ENCODE data around the gene PHF21B.

The PHF21B gene

DNA sequence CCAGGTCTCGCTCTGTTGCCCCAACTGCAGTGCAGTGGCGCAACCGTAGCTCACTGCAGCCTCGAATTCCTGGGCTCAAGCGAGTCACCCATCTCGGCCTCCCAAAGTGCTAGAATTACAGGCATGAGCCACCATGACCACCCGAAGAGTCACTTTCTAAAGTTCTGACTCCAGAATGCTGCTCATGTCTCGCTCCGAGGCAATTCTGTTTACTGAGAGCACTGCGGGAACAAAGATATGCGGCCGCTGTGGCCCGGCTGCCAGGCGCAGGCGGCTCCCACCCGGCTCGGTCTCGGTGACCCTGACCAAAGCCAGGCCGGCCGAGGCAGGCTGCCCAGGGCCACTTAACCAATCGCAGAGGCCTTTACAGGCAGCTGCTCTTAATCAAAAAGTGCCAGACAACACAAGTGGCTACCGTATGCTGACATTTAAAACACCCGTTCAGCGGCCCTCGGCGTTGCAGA, 78.7 kb downstream of the PHF21B start:
- no peak for DNase-seq

DNA sequence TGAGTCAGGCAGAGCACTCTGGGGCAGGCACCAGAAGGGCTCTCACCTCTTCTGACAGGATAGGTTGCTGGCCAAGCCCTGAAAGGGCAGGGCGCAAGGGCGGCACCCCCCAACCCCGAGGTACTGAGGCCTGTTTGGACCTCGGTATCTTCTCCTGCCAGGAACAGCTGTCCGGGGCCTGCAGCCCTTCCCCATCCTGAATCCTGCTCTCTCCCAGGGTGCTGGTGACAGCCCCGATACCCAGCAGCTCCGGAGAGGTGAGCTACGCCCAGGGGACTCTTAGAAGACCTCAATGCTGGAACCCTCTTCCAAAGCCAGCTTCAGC, 79.1 kb downstream of the PHF21B start:
- no peak for DNase-seq

DNA sequence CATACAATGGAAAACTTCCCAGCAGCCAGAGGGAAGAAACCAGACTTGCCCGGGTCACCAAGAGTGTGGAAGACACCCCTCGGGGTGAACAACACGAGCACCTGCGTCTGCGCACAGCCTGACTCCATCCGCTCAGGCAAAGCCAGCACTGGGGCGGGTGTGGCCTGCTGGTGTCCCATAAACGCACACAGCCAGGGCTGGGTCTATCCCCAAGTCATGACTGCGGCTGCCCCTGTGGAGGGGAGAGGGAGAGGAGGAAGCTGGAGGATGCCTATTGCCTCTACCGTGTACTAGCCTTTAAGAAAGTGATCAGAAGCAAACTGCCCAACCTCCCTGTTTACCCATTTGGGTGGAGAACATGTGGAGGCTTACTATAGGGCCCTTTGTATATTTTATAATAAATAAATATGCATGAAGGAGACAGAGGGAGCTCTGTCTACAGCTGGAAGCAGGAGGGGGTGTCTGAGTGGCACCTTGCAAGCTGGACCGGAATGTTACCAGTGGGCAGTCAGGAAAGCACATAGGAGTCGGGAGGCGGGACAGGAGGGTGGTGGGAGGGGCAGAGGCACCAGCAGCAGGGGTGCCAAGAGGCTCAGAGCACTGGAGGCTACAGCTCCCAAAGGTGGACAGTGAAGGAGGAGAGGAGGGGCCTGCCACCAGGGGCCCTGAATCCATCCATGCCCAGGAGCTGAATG, 79.6 kb downstream of the PHF21B start:
- no peak for DNase-seq

DNA sequence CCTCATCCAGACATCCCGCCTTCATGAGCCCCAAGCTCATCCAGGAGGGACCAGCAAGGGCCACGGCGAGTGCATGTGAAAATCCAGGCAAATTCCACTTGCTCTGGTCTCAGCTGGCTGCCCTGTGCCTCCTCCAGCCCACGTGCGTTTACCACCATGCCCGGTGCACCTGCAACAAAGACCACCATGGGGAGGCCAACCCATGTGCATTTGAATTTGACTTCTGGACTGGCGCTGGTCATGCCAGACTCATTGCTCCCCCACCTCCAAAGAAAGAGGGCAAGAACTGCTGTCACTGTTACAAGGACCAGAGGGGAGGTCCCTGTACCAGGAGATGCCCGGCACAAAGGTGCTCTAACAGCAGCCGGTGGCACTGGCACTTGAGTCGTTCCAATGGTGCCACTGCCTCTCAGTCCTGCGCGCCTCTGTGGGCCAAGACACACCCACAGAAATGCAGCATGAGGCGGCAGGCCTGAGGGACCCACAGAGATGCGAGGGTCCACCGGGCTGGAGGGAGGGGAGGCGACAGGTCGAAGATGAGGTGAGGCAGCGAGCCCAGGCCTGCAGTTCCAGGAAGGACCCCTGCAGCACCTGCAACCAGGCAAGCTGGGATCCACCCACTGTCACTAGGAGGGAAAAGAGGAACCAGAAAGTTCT, 80.3 kb downstream of the PHF21B start:
- no peak for DNase-seq

DNA sequence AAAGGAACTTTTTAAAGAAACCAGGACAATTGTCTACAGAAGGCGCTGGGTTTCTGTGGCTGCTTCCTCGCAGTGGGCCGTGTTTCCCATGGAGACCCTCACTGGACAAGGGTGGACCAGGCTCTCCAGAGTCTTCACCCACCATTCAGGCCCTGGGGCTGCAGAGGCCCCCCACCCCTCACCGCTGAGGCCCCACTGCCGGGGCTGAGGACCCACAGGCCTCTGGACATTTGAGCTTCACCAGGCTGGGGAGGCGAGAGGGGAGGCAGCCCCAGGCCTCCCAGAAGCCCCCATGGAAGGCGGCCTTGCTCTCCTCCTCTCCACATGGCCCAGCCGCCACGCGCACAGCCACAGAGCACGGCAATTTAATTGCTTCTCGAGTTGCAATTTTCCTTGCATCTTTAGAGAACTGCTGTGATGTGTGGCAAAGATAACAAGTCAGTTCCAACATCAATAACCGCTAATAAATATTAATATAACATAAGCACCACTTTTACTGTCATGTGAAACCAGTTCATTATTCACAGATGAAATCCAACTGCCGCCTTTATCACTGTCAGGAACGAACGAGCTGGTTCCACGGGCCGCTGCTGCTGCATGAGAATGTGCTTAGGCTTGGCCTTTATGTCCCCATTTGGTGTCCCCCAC, 81.0 kb downstream of the PHF21B start:
- DNase-seq: no peak

DNA sequence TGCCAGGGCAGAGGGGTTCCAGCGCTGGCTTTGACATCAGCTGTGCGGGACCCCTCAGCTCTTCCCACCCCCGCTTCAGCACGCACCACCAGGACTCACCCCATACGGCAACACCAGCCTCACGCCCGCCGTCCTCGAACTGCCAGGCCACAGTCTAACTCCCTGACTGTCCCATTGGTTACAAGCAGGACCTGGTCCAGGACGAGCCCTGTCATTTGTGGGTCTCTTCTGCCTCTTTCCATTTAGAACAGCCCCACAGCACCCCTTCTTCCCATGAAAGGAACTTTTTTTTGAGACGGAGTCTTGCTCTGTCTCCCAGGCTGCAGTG, 81.7 kb downstream of the PHF21B start:
- no peak for DNase-seq

DNA sequence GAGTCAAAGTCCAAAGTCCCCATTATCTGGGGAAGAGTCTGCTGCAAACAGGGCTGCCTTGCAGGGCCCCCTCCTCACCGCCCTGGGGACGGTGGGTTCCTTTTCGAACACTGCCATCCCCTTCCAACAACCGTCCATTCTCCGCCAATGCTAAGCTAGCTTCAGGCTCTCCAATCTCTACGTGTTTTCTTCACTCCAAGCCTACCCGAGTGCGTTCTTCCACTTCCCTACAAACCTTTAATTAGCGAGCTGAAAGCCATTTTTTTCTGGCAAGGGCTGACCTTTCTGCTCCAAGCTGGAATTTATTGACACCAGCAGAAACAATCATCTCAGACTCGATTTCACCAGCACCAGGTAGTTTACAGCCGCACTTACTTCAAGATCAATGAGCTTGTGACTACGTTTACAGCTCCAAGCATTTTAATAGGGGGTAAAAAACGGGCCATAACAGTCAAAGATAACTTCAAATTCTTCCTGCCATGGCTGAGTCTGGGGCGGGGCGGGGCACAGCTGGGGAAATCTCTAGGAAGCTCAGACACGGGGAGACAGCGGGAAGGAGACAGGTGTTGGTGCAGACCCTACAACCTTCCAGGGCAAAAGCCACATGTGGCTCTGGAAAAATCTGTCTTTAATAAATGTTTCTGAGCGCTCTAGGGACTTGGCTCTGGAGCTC, 82.2 kb downstream of the PHF21B start:
- no peak for DNase-seq

DNA sequence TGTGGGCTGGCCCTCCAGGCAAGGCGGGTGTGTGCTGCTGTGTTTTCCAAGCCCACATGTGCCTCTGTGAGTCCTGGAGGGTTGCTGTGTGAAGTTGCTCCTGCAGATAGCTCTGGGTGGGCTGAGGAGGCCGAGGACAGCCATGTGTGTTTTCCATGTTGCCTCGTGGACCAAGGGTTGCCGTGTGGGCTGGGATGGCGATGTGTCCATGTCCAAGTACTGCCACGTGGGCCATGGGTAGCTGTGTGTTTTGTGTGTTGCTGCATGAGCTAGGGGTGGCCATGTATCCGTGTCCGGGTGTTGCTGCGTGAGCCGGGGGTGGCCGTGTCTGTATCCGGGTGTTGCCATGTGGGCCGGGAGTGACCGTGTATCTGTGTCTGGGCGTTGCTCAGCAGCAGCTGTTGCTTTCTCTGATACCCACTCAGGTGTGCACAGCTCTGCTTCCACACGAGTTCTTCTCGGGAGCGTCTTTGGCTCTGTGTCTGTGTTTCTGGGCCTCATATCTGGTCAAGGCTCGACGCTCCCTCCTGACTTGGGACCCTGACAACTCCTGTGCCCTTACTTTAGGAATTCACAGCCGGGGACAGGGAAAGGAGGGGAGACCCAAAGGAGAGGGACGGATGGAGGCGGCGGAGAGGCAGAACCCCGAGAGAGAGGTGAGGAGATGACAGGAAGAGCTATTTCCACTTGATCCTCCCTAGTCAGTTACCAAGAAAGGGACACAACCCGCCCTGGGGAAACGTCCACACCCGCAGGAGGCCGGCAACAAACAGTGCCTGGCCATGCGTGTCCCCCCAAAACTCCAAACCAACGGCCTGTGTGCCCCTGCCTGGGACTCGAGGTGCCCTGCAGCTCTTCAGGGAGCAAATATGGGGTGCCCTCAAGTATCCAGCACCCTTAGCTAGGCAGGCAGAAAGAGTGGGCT, 83.1 kb downstream of the PHF21B start:
- DNase-seq: no peak

DNA sequence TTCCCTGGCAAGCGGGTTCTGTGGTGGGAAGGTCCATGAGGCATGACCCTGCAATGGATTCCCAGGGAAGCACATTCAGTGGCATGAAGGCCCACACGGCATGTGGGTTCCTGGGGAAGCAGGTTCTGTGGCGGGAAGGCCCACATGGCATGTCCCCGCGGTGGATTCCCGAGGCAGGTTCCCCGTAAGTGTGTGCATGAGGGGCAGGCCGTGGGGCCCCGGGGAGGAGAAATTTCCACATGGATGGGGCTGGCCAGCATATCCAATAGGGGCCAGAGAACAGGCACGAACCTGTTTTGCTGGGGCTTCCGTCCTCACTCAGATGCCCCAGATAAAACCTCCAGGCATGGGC, 83.7 kb downstream of the PHF21B start:
- no peak for DNase-seq

DNA sequence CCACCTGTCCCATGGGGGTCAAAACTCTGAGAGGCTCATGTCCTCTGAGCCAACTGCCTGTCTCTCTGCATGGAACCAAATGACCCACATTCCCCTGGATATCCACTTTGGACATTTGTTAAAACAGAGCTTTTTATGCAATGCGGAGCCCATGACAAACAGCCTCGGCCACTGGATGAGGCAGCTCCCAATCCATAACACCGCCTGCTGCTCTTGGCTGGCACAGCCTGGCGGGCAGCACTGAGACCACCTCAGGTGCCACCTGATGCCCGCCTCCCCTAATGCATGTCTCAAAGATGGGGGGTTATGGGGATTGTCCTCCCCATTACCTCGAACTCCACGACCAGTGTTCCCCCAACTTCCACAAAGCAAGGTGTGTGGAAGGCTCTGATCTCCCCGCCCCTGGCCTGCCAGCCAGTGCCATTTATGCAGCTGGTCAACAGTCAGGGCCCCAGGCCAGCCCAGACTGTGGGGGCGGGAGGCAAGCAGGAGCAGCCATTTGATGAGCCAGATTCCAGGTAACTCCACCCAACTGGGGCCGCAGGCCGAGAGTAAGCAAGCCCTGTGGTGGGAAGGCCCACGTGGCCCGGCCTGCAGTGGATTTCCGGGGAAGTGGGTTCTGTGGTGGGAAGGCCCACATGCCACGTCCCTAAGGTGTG, 84.2 kb downstream of the PHF21B start:
- DNase-seq: peak; percentile 30

DNA sequence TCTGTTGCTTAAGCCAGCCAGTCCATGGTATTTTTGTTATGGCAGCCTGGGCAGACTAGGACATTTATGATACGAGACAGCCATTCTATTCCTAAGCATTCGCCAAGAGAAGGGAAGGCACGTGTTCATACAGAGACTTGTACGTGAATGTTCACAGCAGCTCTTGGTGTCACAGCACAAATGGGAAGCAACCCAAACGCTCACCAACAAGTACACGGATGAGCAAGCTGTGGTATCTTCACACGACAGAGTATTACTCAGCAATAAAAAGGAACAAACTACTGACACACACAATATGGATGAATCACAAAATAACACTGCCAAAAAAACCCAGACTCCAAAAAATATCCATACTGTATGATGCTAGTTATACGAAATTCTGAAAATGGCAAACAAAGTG, 85.1 kb downstream of the PHF21B start:
- DNase-seq: no peak

DNA sequence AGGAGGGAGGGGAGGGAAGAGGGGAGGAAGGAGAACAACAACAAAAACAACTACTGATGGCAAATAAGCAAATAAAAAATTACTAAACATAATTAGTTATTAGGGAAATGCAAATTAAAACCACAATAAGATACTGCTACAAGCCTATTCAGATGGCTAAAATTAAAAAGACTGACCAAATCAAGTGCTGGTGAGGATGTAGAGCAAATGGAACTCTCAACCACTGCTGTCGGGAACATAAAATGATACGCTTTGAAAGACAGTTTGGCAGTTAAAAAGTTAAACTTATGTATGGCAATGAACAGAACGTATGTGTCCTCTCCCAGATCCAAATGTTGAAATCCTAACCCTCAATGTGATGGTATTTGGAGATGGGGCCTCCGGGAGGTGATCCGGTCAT, 85.7 kb downstream of the PHF21B start:
- no peak for DNase-seq

DNA sequence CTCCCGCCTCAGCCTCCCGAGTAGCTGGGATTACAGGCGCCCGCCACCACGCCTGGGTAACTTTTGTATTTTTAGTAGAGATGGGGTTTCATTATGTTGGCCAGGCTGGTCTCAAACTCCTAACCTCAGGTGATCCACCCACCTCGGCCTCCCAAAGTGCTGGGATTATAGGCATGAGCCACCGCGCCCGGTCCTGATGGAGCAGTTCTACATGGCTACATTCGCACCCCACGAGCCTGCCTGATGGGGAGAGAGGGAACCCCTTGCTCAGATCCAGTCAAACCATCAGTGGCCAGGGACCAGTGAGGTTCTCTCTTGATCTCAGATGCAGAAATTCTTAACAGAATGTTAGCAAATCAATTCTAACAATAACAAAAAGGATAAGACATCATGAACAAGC, 88.0 kb downstream of the PHF21B start:
- DNase-seq: peak; percentile 45

DNA sequence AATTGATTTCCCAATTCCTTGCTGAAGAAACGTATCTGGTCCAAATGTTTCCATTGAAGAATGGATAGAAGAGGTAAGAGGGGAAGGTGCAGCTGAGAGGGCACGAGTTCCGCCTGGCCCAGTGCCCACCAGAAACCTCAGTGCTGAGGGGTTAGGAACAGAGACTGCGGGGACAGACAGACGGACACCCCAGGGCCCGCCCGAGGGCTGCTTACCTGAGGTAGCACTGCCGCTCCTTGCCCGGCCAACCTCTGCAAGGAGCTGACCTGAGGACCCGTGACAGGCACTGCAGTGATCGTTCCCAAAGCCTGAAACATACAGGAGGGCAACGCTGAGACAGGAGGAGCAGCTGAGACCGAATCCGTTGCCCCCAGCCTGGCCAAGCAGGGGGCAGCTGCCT, 89.6 kb downstream of the PHF21B start:
- DNase-seq: no peak

DNA sequence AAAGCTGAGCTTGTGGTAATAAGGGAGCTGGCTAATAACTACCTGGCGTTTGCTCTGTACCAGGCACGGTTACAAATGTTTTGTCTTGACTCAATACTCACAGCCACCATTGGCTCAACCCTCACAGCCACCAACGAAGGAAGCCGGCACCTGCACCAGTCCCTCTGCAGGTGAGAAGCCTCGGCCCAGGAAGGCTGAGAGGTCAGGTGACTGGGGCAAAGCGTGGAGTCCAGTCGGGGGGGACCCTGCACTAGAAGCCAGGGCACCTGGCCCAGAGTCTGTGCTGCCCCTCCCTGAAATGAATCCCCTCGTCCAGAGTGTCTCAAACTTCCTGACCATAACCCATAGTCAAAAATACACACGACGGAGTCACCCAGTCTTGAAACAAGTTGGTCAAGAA, 90.1 kb downstream of the PHF21B start:
- DNase-seq: no peak

DNA sequence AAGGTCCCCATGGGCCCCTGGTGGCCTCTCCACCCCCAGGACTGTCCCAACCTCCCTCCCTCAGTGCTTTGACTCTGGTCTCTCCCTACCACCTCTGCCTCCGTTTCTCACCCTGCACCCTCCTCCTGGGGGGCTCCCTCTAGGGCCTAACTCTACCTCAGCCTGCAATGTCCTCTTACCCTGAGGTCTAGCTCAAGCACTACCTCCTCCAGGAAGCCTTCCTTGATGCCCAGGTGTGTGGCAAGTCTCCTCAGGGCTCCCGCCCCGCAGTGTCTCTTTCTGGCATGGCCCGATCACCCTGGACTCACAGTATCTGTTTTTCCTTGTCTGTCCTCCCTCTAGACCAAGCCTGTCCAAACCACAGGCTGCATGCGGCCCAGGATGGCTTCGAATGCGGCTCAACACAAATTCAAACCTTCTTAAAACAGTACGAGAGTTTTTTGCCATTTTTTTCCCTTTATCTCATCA, 90.8 kb downstream of the PHF21B start:
- peak; percentile 50 for DNase-seq

DNA sequence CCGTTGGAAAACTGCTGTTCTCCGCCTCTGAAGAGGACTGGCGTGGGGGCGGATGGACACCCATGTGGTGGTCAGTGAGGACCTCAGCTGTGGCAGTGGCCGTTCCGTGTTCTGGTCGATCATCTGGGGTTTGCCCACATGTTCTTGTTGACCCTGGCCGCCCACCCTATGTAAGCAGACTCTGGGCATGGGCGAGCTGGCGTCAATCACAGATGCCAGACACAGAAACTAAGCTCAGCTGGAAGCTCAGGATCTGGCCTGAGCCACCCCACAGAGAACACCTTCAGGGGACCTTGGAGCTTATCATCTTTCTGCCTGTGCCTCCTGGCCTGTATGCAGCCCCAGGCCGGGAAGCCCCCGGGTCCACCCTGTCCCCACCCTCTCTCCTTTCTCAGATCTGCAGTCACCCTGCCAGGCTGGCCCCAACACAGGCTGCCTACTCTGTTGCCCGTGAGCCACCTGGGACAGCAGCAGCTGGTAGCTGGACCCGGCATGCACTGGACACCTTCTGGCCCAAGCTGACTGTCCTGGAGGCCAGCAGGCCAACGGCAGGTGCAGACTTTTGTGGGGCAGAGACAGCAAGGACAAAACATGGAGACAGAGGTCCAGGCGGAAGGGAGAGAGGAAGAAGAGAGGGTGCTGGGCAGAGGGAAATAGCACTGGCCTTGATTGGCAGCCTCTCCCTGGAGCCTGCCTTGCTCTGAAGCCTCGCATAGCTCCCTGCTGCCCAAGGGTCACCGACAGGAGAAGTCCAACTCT, 91.5 kb downstream of the PHF21B start:
- DNase-seq: peak; percentile 39

DNA sequence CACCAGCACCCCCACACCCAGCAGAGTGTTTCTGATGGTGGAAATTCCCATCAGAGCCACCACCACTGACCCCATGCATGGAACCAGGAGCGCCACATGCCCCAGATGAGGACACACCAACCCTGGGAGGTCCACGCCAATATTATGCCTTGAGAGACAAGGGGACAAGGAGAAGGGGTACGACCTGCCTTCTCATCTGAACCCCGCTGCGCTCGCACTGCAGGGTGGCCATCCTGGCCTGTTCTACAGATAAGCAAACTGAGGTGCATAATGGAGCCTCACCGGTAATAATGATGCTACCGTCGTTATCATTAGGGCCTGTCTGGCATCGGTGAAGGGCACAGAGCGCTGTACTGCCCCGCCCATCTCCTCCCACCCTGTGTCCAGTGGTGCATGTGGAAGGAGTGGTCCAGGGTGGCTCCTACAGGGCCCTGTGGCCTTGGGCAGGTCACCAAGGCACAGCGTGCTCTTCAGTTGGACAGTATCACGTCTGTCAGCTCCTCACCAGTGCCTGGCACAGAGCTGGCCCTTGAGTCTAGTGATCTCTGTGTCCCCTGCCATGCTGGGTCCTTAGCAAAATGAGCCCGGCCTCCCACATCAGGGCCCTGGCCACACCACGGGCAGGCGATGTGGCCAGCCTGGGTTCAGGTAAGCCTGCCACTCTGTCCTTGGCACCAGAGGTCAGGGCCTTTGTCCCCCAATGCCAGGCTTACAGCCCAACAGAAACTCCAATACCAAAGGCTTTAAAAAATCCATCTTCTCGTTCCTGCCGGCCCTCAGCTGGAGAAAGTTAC, 92.2 kb downstream of the PHF21B start:
- peak; percentile 45 for DNase-seq

DNA sequence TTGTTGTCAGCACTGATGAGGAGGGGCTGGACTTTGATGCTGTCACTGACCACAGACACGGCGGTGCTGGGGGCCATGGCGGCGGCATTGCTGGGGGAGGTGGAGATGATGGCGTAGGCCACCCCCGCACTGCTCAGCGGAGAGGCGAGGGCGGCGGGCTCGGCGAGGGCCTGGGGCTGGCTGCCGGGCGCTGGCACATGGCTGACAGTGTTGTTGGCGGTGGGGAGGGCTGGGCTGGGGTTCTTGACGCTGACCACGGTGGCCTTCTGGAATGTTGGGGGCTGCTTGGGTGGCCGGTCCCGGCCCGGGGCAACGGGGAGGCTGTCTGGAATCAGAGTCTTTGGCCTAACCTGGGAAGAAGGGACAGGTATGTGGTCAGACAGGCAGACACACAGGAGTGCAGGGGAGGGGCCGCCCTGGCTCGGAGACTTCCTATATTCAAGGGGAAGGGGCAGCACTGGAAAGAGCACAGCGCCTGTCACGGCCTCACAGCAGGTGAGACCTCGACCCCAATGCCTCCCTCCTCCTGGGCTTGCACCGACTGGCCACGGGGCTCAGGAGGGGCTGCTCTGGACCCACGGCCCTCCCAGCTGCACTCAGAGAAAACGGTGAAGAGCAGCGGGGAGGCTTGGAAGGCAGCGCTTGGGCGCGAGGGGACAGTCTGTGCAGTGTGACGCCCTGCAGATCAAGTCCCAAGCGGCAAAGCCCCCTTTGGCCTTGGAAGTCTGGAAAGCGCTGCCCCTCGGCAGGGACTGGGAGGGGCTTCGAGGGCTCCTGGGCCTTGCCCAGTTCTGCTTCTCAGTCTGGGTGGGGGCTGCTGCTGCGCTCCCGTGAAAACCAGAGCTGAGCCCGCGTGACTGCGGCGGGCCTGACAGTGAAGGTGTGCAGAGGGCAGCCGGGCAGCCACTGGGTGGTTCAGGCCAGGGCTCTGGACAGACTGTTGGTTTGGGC, 93.2 kb downstream of the PHF21B start:
- DNase-seq: peak; percentile 54
